ENCODE results near the gene CPNE5. TPM values are rescaled to one million over a fixed set of nuclear protein-coding genes. Genes with fewer than 3 reads are reported as not detected.
"Not testable (repeated sequence)": the region's sequence is repeated elsewhere in the genome, so short reads cannot be mapped to it uniquely, and the experiment has no call there.

Gene CPNE5
- total RNA-seq, 4 donors from 2014 or later: 0.39 to 3.0 (median 1.4) TPM

- no peak overlapping the region for H3K27ac ChIP-seq
- peaks cover 0 to 12% (median 0%) of the 10 kb centered on the region in 4 donors for H3K4me1 ChIP-seq
- H3K9me3 ChIP-seq: no peaks in the 10 kb centered on the region
- no peak overlapping the region for H3K4me3 ChIP-seq
- H3K27me3 ChIP-seq: no peaks in the 10 kb centered on the region
- WGBS, 2 donors: 78 to 79% methylated on average over 7 of the region's 7 CpGs
- no peaks in the 10 kb centered on the region for H3K36me3 ChIP-seq
- TF ChIP-seq EP300 (IDR thresholded peaks at IDR 0.05): no peak
- TF ChIP-seq, protein P1, sequence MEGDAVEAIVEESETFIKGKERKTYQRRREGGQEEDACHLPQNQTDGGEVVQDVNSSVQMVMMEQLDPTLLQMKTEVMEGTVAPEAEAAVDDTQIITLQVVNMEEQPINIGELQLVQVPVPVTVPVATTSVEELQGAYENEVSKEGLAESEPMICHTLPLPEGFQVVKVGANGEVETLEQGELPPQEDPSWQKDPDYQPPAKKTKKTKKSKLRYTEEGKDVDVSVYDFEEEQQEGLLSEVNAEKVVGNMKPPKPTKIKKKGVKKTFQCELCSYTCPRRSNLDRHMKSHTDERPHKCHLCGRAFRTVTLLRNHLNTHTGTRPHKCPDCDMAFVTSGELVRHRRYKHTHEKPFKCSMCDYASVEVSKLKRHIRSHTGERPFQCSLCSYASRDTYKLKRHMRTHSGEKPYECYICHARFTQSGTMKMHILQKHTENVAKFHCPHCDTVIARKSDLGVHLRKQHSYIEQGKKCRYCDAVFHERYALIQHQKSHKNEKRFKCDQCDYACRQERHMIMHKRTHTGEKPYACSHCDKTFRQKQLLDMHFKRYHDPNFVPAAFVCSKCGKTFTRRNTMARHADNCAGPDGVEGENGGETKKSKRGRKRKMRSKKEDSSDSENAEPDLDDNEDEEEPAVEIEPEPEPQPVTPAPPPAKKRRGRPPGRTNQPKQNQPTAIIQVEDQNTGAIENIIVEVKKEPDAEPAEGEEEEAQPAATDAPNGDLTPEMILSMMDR (IDR thresholded peaks at IDR 0.05): no peak
- TF ChIP-seq POLR2A (IDR thresholded peaks at IDR 0.05): no peak
- DNase-seq (ENCODE audit: low spot score in 2 of 2): no peak
Observed at GRCh38 chr6:36725581-36725980, 113.7 kb downstream of the CPNE5 start.

- Histone ChIP-seq H3K27me3 (no peaks in the 10 kb centered on the region), H3K27ac (no peak overlapping the region), H3K4me1 (peaks cover 0 to 12% (median 0%) of the 10 kb centered on the region in 4 donors), H3K4me3 (no peak overlapping the region), H3K9me3 (no peaks in the 10 kb centered on the region), H3K36me3 (no peaks in the 10 kb centered on the region)
- peak; percentile 63 to 76 for DNase-seq (ENCODE audit: low spot score in 2 of 2)
- 42 to 45% methylated on average over 13 of the region's 13 CpGs for WGBS, 2 donors
- TF ChIP-seq POLR2A (IDR thresholded peaks at IDR 0.05) (no peak), EP300 (IDR thresholded peaks at IDR 0.05) (no peak)
- TF ChIP-seq, protein P1 (IDR thresholded peaks at IDR 0.05): peak; percentile 19 to 56 (median 32)
Observed at GRCh38 chr6:36724514-36725390, 114.5 kb downstream of the CPNE5 start.

GRCh38 chr6:36723992-36724391 lies 115.3 kb downstream of the CPNE5 start:
- H3K27me3 ChIP-seq; H3K4me3 ChIP-seq; H3K4me1 ChIP-seq; H3K36me3 ChIP-seq; H3K27ac ChIP-seq; H3K9me3 ChIP-seq; DNase-seq (ENCODE audit: low spot score in 2 of 2): not testable (repeated sequence)
- 91 to 95% methylated on average over 4 of the region's 4 CpGs for WGBS, 2 donors

GRCh38 chr6:36722879-36723278 lies 116.4 kb downstream of the CPNE5 start:
- Histone ChIP-seq H3K27ac (no peak overlapping the region), H3K9me3 (no peaks in the 10 kb centered on the region), H3K27me3 (no peaks in the 10 kb centered on the region), H3K4me3 (no peak overlapping the region), H3K36me3 (no peaks in the 10 kb centered on the region), H3K4me1 (no peaks in the 10 kb centered on the region)
- WGBS, 2 donors: 88 to 94% methylated on average over 2 of the region's 2 CpGs
- no peak for DNase-seq (ENCODE audit: low spot score in 2 of 2)
- no peak for TF ChIP-seq POLR2A (IDR thresholded peaks at IDR 0.05)
- no peak for TF ChIP-seq EP300 (IDR thresholded peaks at IDR 0.05)
- TF ChIP-seq, protein P1 (IDR thresholded peaks at IDR 0.05): no peak

- DNase-seq (ENCODE audit: low spot score in 2 of 2): no peak
- TF ChIP-seq EP300 (IDR thresholded peaks at IDR 0.05): no peak
- no peaks in the 10 kb centered on the region for H3K36me3 ChIP-seq
- H3K4me1 ChIP-seq: no peaks in the 10 kb centered on the region
- no peak overlapping the region for H3K27ac ChIP-seq
- H3K27me3 ChIP-seq: no peaks in the 10 kb centered on the region
- WGBS, 2 donors: 88 to 89% methylated on average over 10 of the region's 10 CpGs
- H3K9me3 ChIP-seq: no peaks in the 10 kb centered on the region
- H3K4me3 ChIP-seq: no peak overlapping the region
Observed at GRCh38 chr6:36722365-36722764, 116.9 kb downstream of the CPNE5 start.

DNA sequence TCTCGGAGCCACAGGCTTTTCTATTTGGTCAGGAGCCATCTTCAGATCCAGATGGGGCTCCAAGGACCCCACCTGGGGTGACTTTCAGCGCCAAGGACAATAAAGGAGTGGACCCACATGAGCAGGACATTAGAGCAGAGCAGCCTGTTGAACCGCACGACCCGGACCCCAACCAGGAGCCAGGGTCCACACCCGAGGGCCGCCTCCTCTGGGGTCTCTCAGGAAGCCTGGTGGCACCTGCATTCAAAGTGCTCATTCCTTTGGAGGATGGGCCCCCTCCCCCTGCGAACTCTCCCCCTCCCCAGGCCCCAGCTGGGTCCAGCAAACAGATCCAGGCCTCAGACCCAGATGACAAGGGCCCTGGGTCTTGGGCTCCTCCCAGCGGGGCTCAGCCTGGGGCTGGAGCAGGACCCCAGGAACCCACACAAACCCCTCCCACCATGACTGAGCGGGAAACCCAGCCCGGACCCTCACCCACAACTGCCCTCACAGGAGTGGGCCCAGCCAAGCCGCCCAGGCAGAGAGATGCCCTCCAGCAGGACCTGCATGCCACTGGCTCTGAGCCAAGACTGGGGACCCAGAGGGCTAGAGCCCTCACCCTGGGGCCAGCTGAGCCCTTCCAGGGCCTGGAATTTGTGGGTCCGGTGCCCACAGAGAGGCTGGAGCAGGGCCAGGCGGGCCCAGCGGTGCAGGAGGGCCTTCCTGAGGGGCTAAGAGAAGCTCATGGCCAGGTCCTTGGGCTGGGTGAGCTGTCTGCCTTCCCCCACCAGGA lies 117.7 kb downstream of the CPNE5 start:
- Histone ChIP-seq H3K4me1 (no peaks in the 10 kb centered on the region), H3K9me3 (no peaks in the 10 kb centered on the region), H3K4me3 (no peak overlapping the region), H3K36me3 (no peaks in the 10 kb centered on the region), H3K27ac (no peak overlapping the region), H3K27me3 (no peaks in the 10 kb centered on the region)
- TF ChIP-seq, protein P1 (IDR thresholded peaks at IDR 0.05): no peak
- TF ChIP-seq EP300 (IDR thresholded peaks at IDR 0.05) (no peak), POLR2A (IDR thresholded peaks at IDR 0.05) (no peak)
- no peak for DNase-seq (ENCODE audit: low spot score in 2 of 2)
- 53 to 88% methylated on average over 7 to 10 of the region's 15 CpGs for WGBS, 2 donors
